ACHN (cell line): Measurements from ENCODE around the gene PPARG.
"Not testable (repeated sequence)": the region's sequence is repeated elsewhere in the genome, so short reads cannot be mapped to it uniquely, and the experiment has no call there.

Source experiments
- DNase-seq: peaks from one replicate; pipeline ENCODE4 v3.0.0-alpha.2; 2015
- in situ Hi-C: cut with HindIII; loops from 2 replicates; pipeline ENCODE4 v1.10.0; 2017; ENCODE audit warnings: low sequenced_read_pairs, low pct_ligation_motif_present, low pct_unique_long_range_greater_than_20kb

The PPARG gene

GRCh38 chr3:12275974-12276650, 12.8 kb upstream of the PPARG start:
- in situ Hi-C loops, result no loop called here

GRCh38 chr3:12276827-12277226, 12.0 kb upstream of the PPARG start:
- in situ Hi-C loops, DNase-seq: not testable (repeated sequence)

More at GRCh38 chr3:12275974-12276650, 12.8 kb upstream of the PPARG start:
- DNase-seq, result no peak

GRCh38 chr3:12278566-12278965, 10.3 kb upstream of the PPARG start:
- no peak for DNase-seq
- in situ Hi-C loops, result no loop called here

- no peak for DNase-seq
- in situ Hi-C loops, result no loop called here
Observed at GRCh38 chr3:12279591-12280326, 9.1 kb upstream of the PPARG start.

- in situ Hi-C loops, result no loop called here
- DNase-seq, result no peak
Observed at GRCh38 chr3:12280357-12280806, 8.5 kb upstream of the PPARG start.

GRCh38 chr3:12284591-12284990, 4.3 kb upstream of the PPARG start:
- no peak for DNase-seq
- in situ Hi-C loops, result no loop called here

- in situ Hi-C loops, result no loop called here
- no peak for DNase-seq
Observed at GRCh38 chr3:12285003-12285555, 3.8 kb upstream of the PPARG start.

GRCh38 chr3:12285779-12286178, 3.1 kb upstream of the PPARG start:
- DNase-seq, in situ Hi-C loops: not testable (repeated sequence)

- in situ Hi-C loops, result no loop called here
- DNase-seq, result no peak
Observed at GRCh38 chr3:12286504-12286903, 2.4 kb upstream of the PPARG start.

GRCh38 chr3:12286927-12287726, 1.7 kb upstream of the PPARG start:
- peak; percentile 38 for DNase-seq
- in situ Hi-C loops, result no loop called here

GRCh38 chr3:12287727-12288181, 1.1 kb upstream of the PPARG start:
- DNase-seq, result peak; percentile 46
- in situ Hi-C loops, result no loop called here

- no peak for DNase-seq
- in situ Hi-C loops, result no loop called here
Observed at GRCh38 chr3:12289524-12289923, 654 bp downstream of the PPARG start.

- in situ Hi-C loops, result no loop called here
- no peak for DNase-seq
Observed at GRCh38 chr3:12292770-12293169, 3.9 kb downstream of the PPARG start.

- peak; percentile 83 for DNase-seq
- in situ Hi-C loops, result no loop called here
Observed at GRCh38 chr3:12294885-12295580, 6.2 kb downstream of the PPARG start.

GRCh38 chr3:12296511-12296910, 7.6 kb downstream of the PPARG start:
- DNase-seq, result no peak
- in situ Hi-C loops, result no loop called here

GRCh38 chr3:12299026-12299425, 10.2 kb downstream of the PPARG start:
- in situ Hi-C loops, result no loop called here
- DNase-seq, result no peak

GRCh38 chr3:12300137-12300536, 11.3 kb downstream of the PPARG start:
- DNase-seq, result peak; percentile 86
- in situ Hi-C loops, result no loop called here

- in situ Hi-C loops, result no loop called here
- no peak for DNase-seq
Observed at GRCh38 chr3:12301031-12301430, 12.2 kb downstream of the PPARG start.
